HepG2 (cell line): ENCODE measurements around the gene NECAB2. TPM values are rescaled to one million over a fixed set of nuclear protein-coding genes. Genes with fewer than 3 reads are reported as not detected.

Source experiments
- AKAP8 ChIP-seq: sonication (generic); formaldehyde crosslinking; IDR thresholded peaks from 2 replicates; pipeline ENCODE4 v1.5.1; 2020; ENCODE audit warnings: mild to moderate bottlenecking, missing genetic modification reagents
- DR1 ChIP-seq: sonication (generic); formaldehyde crosslinking; IDR thresholded peaks from 2 replicates; pipeline ENCODE4 v1.8.0; 2021; ENCODE audit warnings: mild to moderate bottlenecking, missing genetic modification reagents, inconsistent platforms
- ELF4 ChIP-seq: sonication (generic); formaldehyde crosslinking; IDR thresholded peaks from 2 replicates; pipeline ENCODE4 v1.5.0; 2020; ENCODE audit warnings: missing genetic modification reagents, mild to moderate bottlenecking, moderate library complexity, borderline replicate concordance
- FOSL1 ChIP-seq: sonication (generic); formaldehyde crosslinking; IDR thresholded peaks from 2 replicates; pipeline ENCODE4 v1.9.0; 2021; ENCODE audit warnings: missing genetic modification reagents, borderline replicate concordance
- FOXO4 ChIP-seq: sonication (generic); formaldehyde crosslinking; conservative IDR thresholded peaks from 2 replicates; pipeline ENCODE4 v1.8.1; 2023; ENCODE audit warnings: missing genetic modification reagents
- HOXD1 ChIP-seq: sonication (generic); formaldehyde crosslinking; IDR thresholded peaks from 2 replicates; pipeline ENCODE4 v1.5.0; 2020; ENCODE audit warnings: missing genetic modification reagents
- IRF9 ChIP-seq: sonication (generic); formaldehyde crosslinking; IDR thresholded peaks from 2 replicates; pipeline ENCODE4 v1.8.0; 2022; ENCODE audit warnings: missing genetic modification reagents, mild to moderate bottlenecking, borderline replicate concordance
- KLF11 ChIP-seq: IDR thresholded peaks from 2 replicates; pipeline ENCODE4 v1.6.1; 2016; ENCODE audit warnings: missing compliant biosample characterization
- PBX3 ChIP-seq: sonication (generic); formaldehyde crosslinking; IDR thresholded peaks from 2 replicates; pipeline ENCODE4 v1.8.1; 2023; ENCODE audit warnings: missing genetic modification reagents, inconsistent platforms, borderline replicate concordance
- POLR2G ChIP-seq: fragments of 200-400 bp; formaldehyde crosslinking; IDR thresholded peaks from 2 replicates; pipeline ENCODE4 v1.6.1; 2018; ENCODE audit warnings: mild to moderate bottlenecking, low read depth, low read length, moderate library complexity
- PRDM15 ChIP-seq: sonication (generic); formaldehyde crosslinking; IDR thresholded peaks from 2 replicates; pipeline ENCODE4 v1.4.0; 2020; ENCODE audit warnings: missing genetic modification reagents
- REPIN1 ChIP-seq: sonication (generic); formaldehyde crosslinking; IDR thresholded peaks from 2 replicates; pipeline ENCODE4 v1.8.0; 2022; ENCODE audit warnings: missing genetic modification reagents, low read depth, mild to moderate bottlenecking, borderline replicate concordance
- SNAPC2 ChIP-seq: sonication (generic); formaldehyde crosslinking; IDR thresholded peaks from 2 replicates; pipeline ENCODE4 v1.8.1; 2022; ENCODE audit warnings: mild to moderate bottlenecking, missing genetic modification reagents
- ZNF24 ChIP-seq: fragments of 450-650 bp; IDR thresholded peaks from 2 replicates; pipeline ENCODE4 v1.6.1; 2017; ENCODE audit warnings: antibody characterized with exemption, mild to moderate bottlenecking
- ZNF558 ChIP-seq: sonication (generic); formaldehyde crosslinking; IDR thresholded peaks from 2 replicates; pipeline ENCODE4 v1.9.0; 2022; ENCODE audit warnings: mild to moderate bottlenecking, missing genetic modification reagents, borderline replicate concordance
- ZNF605 ChIP-seq: sonication (generic); formaldehyde crosslinking; IDR thresholded peaks from 2 replicates; pipeline ENCODE4 v1.8.0; 2022; ENCODE audit warnings: mild to moderate bottlenecking, missing genetic modification reagents
- ZNF891 ChIP-seq: sonication (generic); formaldehyde crosslinking; IDR thresholded peaks from 2 replicates; pipeline ENCODE4 v1.5.0; 2020; ENCODE audit warnings: mild to moderate bottlenecking, missing genetic modification reagents
- ZSCAN21 ChIP-seq: sonication (generic); formaldehyde crosslinking; IDR thresholded peaks from 2 replicates; pipeline ENCODE4 v1.8.0; 2022; ENCODE audit warnings: mild to moderate bottlenecking, missing genetic modification reagents, moderate library complexity, borderline replicate concordance
- ZSCAN9 ChIP-seq: IDR thresholded peaks from 2 replicates; pipeline ENCODE4 v1.6.1; 2016; ENCODE audit warnings: borderline replicate concordance
- polyA plus RNA-seq, 8 experiments: library from polyadenylated mRNA; depleted of rRNA in 3 of 8; stranded (reverse) in 7 of 8; unstranded in 1 of 8; fragments of >200 nt; fragmentation: Illumina TruSeq in 4 of 8; extraction: Trizol in 4 of 8; gene quantifications; 2 replicates each; pipeline versions ENCODE4 v1.2.1 to v1.2.3, GENCODE V29; 2011 to 2016; ENCODE audit warnings: low read depth in 4 of 8, missing spikeins in 1 of 8, mixed read lengths in 1 of 8; ENCODE audit not compliant: insufficient read depth in 1 of 8
- total RNA-seq, 5 experiments: library from RNA; depleted of rRNA; stranded (reverse); fragments of >200 nt; fragmentation: Illumina TruSeq; extraction: Trizol; gene quantifications; 2 replicates each; pipeline ENCODE4 v1.2.3, GENCODE V29; 2016; ENCODE audit warnings: low read depth in 1 of 5

NECAB2 gene
- total and polyA plus RNA-seq, 2 of the 13 experiments (the other 11 are each of a cell fraction or from before 2014, with no cell fraction given): 0.21 to 0.49 TPM

- TF ChIP-seq PRDM15 (CRISPR knock-in tag): peak; percentile 91
- TF ChIP-seq ZSCAN9: peak; percentile 64; the same call in 1 of the 2 replicates
- TF ChIP-seq ZNF891 (CRISPR knock-in tag): no peak
- TF ChIP-seq ZNF24: no peak
- peak; percentile 69; the same call in 1 of the 2 replicates for TF ChIP-seq IRF9 (CRISPR knock-in tag)
- 0 out of 2 replicates have a peak, but pooled peaks have one; percentile 42 for TF ChIP-seq ELF4 (CRISPR knock-in tag)
- no peak; the same call in 1 of the 2 replicates for TF ChIP-seq ZNF558 (CRISPR knock-in tag)
- peak; percentile 51 for TF ChIP-seq KLF11
- peak; percentile 97 for TF ChIP-seq POLR2G
- TF ChIP-seq REPIN1 (CRISPR knock-in tag): no peak
- peak; percentile 95 for TF ChIP-seq HOXD1
- peak; percentile 67; the same call in 1 of the 2 replicates for TF ChIP-seq AKAP8 (CRISPR knock-in tag)
- no peak for TF ChIP-seq SNAPC2 (CRISPR knock-in tag)
- TF ChIP-seq ZSCAN21 (CRISPR knock-in tag): peak; percentile 49; the same call in 1 of the 2 replicates
- peak; percentile 96 for TF ChIP-seq DR1 (CRISPR knock-in tag)
- TF ChIP-seq FOXO4 (CRISPR knock-in tag): 0 out of 2 replicates have a peak, but pooled peaks have one; percentile 88
- peak; percentile 89 for TF ChIP-seq ZNF605 (CRISPR knock-in tag)
- TF ChIP-seq FOSL1 (CRISPR knock-in tag): peak; percentile 88
- 0 out of 2 replicates have a peak, but pooled peaks have one; percentile 53 for TF ChIP-seq PBX3 (CRISPR knock-in tag)
Observed at GRCh38 chr16:83952940-83953795, 14.9 kb upstream of the NECAB2 start, which contains the start of gene OSGIN1 (continued).
